Upper lobe of left lung (tissue), 4 donors: ENCODE results near the gene HOXC5.

Experiments
- EP300 ChIP-seq, 4 donors: sonication (generic); formaldehyde crosslinking; IDR thresholded peaks; one replicate each; pipeline ENCODE4 v1.5.1; 2017; ENCODE audit warnings: antibody characterized with exemption in 4 of 4, control low read depth in 2 of 4
- POLR2A ChIP-seq, 4 donors: fragments of 450-650 bp; IDR thresholded peaks; one replicate each; pipeline ENCODE4 v1.5.1; 2016 to 2017; ENCODE audit warnings: antibody characterized with exemption in 4 of 4, mild to moderate bottlenecking in 2 of 4
- POLR2AphosphoS5 ChIP-seq, 2 donors: sonication (generic); formaldehyde crosslinking; IDR thresholded peaks; one replicate each; pipeline ENCODE4 v1.5.1; 2017; ENCODE audit warnings: antibody characterized with exemption in 2 of 2
- TF ChIP-seq, protein P1 (sequence below), 6 experiments: fragments of 450-650 bp in 4 of 6; fragments of 200-600 bp in 2 of 6; sonication (generic) in 2 of 6; IDR thresholded peaks; one replicate each; pipeline ENCODE4 v1.5.1; 2016 to 2019; ENCODE audit warnings: antibody characterized with exemption in 6 of 6

DNA sequence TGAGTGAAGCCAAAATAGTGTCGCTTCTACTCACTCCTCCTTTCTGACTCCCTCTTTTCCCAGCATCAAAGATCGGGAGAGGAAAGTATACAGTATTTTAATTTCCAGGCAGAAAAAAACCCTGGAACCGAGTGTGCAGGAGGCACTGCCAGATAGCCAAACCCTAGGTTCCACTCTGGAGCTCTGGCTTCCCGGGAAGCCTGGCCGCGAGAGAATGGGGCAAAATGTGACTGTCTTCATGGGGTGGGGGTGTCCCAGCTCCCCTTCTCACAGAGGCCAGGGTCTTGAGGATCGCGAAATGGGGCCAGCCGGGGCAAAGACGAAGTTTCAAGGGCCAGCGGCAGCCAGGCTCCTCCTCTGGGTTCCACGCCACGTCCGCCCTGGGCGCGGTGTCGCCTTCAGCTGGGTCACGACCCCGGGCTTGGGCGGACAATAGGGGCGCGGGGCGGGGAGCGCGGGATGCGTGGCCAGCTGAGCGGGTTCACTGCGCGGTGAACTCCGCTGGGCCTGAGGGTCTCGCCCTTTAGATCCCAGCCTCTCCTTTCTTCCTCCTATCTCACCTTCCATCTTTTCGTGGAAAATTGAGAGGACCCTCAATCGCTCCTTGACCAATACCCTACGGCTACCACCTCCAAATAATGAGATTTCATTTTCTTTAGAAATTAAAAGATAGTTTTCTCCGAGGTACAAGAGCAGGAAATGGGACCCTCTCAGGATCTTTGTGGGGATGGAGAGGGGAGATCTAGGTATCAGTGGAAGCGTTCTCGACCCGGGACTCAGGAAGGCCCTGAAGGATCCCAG, 27.5 kb downstream of the HOXC5 start:
- TF ChIP-seq, protein P1, sequence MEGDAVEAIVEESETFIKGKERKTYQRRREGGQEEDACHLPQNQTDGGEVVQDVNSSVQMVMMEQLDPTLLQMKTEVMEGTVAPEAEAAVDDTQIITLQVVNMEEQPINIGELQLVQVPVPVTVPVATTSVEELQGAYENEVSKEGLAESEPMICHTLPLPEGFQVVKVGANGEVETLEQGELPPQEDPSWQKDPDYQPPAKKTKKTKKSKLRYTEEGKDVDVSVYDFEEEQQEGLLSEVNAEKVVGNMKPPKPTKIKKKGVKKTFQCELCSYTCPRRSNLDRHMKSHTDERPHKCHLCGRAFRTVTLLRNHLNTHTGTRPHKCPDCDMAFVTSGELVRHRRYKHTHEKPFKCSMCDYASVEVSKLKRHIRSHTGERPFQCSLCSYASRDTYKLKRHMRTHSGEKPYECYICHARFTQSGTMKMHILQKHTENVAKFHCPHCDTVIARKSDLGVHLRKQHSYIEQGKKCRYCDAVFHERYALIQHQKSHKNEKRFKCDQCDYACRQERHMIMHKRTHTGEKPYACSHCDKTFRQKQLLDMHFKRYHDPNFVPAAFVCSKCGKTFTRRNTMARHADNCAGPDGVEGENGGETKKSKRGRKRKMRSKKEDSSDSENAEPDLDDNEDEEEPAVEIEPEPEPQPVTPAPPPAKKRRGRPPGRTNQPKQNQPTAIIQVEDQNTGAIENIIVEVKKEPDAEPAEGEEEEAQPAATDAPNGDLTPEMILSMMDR (IDR thresholded peaks at IDR 0.05), result no peak
- TF ChIP-seq POLR2AphosphoS5 (IDR thresholded peaks at IDR 0.05), result no peak
- TF ChIP-seq POLR2A (IDR thresholded peaks at IDR 0.05), result no peak
- TF ChIP-seq EP300 (IDR thresholded peaks at IDR 0.05), result no peak
